Hematopoietic multipotent progenitor cell treated with erythropoietin and hydrocortisone succinate and interleukin-3 and kit ligand, for 17 days (in vitro differentiated cells): Measurements from ENCODE around the gene CACNA1B.

Experiments used
- DNase-seq: peaks from one replicate; pipeline ENCODE4 v3.0.0-alpha.2; 2015; ENCODE audit warnings: low spot score

The CACNA1B gene

GRCh38 chr9:137920753-137921152, 43.2 kb downstream of the CACNA1B start:
- DNase-seq, result no peak

DNA sequence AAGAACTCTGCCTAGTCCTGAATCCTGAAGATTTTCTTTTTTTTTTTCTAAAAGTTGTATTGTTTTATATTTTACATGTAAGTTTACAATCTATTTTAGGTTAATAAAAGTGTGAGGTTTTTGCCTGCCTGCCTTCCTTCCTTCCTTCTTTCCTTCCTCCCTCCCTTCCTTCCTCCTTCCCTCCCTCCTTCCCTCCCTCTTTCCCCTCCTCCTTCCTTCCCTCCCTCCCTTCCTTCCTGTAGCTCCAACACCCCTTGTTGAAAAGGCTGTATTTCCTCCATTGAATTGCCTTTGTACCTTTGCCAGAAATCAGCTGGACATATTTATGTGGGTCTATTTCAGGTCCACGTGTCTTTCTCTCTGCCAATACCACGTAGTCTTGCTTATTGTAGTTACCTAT, 46.6 kb downstream of the CACNA1B start:
- DNase-seq, result no peak

GRCh38 chr9:137924761-137925369, 47.3 kb downstream of the CACNA1B start:
- no peak for DNase-seq

DNA sequence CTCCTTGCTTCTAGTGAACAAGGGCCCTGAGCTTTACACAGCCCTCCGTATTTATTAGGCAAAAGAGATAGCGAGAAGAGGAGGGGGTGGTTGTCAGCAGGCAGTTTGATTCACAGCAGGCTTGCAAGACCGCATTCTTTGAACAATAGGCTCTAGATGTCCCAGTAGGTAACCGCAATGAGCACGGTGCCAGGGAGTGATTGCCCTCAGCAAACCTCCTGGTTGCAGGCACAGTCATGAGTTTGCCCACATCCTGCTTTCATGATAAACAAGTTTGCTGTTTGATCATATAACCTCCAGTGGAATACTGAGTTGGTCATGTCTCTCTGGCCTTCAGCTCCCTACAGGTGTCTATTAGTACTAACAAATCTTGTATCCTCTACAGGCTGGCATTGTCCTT, 66.1 kb downstream of the CACNA1B start:
- no peak for DNase-seq

- DNase-seq, result no peak
Measured at GRCh38 chr9:137945581-137945980, 68.0 kb downstream of the CACNA1B start.

GRCh38 chr9:137946993-137947392, 69.4 kb downstream of the CACNA1B start:
- DNase-seq, result no peak

- DNase-seq, result no peak
Measured at GRCh38 chr9:137948642-137949041, 71.1 kb downstream of the CACNA1B start.

GRCh38 chr9:137949260-137949659, 71.7 kb downstream of the CACNA1B start:
- DNase-seq, result no peak

DNA sequence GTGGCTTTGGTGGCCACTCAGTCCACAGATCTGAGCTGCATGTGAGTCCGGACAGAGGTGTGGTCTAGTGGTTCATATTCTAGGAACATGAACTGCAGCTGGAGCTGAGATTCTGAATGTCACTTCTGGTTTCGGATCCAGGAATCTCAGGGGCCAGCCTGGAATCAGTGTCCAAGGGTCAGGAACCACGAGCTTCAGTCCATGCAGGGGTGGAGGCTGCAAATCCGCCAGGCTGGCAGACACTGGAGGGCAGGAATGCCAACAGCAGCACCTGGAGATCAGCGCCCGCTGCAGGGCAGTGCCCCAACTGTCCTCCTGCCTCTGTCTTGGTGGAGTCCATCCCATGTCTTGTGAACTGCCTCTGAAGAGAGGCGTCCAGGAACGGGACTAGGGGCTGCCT, 73.5 kb downstream of the CACNA1B start:
- no peak for DNase-seq

DNA sequence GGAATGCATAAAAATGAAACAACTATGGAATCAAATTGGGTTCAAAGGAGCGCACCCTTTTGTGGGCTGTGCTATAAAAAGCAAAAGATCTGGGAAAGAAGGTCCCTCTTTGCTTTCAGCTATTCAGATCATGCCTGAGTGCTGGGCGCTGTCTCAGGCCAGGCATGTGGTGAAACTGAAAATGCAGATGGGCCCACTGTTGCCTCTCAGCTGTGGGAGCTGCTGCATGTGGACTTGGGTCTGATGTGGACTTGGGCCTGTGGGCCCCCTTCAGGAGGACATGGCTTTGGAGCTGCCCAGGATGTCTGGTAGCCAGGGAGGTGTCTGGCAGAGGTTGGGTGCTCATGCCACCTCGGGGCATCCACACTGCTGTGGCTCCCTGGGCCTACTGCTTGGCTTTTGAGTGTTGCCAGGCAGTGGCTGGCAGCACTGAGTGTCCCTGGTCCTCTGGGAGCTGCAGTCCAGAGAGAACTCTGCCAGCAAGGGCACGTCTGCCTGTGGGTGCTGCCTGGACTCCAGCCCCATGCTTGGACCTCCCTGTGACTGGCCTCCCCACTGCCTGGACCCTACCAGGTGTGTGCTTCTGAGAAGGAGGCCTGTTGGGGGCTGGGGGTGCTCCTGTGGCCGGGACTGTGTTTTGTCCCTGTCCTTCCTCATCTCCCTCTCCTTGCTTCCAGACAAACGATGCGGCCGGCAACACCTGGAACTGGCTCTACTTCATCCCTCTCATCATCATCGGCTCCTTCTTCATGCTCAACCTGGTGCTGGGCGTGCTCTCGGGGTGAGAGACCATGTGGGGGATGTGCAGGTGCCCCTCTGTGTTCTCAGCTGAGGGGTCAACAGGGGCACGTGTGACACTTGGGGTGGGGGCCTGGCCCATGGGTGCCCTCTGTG, 74.3 kb downstream of the CACNA1B start:
- DNase-seq, result no peak

DNA sequence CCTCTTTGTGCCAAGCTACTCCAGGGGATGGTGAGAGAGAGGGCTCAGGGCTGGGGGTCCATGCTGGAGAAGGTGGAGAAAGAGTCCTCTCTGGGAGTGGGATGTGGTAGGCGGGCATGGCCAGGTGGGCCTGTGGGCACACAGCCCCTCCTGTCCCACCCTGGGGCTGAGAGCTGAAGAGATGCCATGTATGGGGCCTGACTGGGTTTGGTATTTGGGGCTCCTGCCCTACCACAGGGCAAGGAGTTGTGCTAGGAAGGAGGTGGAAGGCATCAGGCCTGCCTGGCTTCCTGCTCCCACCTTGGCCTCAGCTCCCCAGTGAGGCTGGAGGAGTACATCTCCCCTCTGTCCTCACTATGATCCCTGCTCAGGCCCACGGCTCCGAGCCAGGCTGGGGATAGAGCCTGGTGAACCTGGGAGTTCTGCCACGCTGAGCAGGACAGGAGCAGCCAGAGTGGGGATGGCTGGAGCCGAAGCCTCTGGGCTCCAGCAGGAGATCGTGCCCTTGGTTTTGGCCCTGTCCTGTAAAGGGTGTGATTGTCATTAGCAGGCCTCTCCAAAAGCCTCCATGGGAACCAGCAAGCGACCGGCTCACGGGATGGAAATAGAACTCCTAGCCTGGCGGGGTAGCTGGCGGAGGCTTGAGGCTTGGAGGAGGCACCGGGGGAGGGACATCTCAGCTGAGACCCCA, 75.5 kb downstream of the CACNA1B start:
- DNase-seq, result no peak

DNA sequence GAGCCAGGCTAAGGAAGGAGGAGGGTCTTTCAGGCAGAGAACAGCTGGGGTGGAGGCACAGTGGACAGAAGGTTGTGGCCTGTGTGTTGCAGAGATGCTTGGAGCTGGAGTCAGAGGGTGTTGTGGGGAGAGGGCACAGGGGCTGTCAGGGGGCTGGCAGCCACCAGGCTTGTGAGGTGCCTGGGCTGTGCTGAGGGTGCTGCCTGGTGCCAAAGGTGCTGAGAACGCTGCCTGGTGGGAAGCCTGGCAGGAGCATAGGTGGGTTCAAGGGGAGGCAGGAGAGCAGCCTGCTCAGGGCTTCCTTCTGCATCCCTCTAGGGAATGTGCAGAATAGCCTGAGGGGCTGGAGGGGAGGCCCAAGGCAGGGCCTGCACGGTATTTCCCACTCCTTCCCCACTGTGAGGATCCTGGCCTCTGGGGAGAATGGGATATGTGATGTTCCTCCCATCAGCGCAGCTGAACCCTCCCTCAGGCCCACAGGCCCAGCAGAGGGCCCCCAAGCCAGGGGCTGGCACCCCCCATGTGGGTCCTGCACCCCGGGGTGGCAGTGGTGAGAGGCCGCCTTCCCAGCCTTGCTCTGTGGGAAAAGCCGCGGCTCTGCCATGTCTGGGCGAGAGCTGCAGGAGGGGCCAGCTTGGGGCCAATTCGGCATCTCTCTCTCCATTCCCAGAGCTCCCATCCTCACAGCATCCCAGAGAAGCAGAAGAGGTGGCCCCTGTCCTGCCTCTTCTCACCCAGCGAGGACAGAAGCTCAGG, 76.3 kb downstream of the CACNA1B start:
- no peak for DNase-seq

DNA sequence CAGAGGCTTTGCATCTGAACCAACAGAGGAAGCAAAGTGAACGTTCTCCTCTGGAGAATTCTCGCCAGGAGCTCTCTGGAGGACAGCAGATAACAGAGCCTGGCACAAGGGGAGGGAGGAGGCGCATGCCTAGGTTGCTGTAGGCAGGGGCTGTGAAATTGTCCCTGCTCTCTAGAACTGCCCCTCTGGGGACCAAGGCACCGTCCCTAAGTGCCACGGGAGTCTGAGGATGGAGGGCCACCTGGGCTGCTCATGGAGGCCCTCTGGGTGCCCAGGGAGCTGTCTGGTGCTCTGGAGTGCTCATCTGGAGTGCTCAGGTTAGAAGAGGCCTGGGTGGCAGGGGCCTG, 77.6 kb downstream of the CACNA1B start:
- DNase-seq, result no peak

DNA sequence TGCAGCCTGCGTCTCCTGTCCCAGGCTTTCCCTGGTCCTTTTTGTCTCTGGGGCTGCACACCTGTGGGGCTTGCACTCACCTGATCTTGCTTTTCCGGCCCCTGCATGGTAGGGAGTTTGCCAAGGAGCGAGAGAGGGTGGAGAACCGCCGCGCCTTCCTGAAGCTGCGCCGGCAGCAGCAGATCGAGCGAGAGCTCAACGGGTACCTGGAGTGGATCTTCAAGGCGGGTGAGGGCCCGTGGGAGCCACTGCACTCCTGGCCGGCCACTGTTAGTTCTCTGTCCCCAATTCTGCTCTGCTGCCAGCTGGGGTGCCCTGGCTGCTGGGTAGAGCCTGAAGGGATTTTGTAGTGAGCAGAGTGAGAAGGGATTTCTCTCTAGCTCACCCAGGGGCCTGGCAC, 78.0 kb downstream of the CACNA1B start:
- no peak for DNase-seq

DNA sequence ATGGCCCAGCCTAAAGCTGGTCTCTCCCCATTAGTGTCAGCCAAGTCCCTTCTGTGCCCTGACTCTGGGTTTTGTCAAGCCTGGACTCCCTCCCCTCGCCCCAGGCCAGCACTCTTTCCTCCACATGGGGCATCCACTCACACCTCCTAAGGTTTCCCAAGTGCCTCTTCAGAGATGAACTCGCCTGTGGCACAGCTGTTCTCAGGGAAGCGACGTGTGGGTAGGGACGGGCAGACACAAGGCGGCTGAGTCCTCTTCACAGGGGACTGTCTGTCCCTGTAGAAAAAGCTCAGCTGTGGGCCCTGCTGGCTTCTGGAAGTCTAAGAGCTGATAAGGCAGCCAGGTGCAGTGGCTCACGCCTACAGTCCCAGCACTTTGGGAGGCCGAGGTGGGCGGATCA, 78.5 kb downstream of the CACNA1B start:
- DNase-seq, result no peak

DNA sequence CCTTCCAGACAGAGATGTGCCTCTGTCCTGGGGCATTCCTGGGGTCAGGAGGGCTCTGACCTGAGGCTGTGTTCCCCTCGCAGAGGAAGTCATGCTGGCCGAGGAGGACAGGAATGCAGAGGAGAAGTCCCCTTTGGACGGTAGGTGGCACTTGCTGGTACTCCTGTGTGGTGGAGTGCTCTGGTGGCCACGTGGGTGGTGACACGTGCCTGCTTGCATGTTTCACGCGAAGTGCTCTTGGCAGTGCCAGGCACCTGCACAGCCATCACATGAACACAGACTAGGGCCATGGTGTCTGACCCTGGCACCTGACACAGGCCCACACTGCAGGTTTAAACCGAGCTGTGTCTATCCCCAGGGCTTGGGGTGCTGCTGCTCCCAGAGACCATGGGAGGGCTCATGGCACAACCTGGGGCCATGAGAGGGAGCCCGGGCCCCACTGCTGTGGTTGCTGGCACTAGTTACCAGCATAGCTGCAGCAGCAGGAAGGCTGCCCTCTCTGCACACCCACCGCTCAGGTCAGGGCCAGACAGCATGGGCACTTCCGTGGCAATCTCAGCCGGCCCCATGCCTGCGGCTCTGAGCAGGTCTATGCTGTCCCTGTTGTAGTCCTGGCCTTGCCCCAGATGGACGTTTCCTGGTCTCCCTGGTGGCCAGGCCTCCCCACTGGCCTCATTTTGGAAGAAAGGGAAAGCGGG, 79.3 kb downstream of the CACNA1B start:
- no peak for DNase-seq

- DNase-seq, result no peak
Measured at GRCh38 chr9:137959641-137960411, 82.2 kb downstream of the CACNA1B start.

- no peak for DNase-seq
Measured at GRCh38 chr9:137960496-137960895, 82.9 kb downstream of the CACNA1B start.

GRCh38 chr9:137963525-137963924, 85.9 kb downstream of the CACNA1B start:
- DNase-seq, result no peak

GRCh38 chr9:137965177-137965795, 87.7 kb downstream of the CACNA1B start:
- DNase-seq, result no peak
